Kidney tubule cell (primary cell): ENCODE results near the gene SYCE1.
"Not testable (repeated sequence)": the region's sequence is repeated elsewhere in the genome, so short reads cannot be mapped to it uniquely, and the experiment has no call there.

Experiments used
- DNase-seq: peaks from one replicate; pipeline ENCODE4 v3.0.0-alpha.2; 2018; ENCODE audit warnings: low spot score

The SYCE1 gene

DNA sequence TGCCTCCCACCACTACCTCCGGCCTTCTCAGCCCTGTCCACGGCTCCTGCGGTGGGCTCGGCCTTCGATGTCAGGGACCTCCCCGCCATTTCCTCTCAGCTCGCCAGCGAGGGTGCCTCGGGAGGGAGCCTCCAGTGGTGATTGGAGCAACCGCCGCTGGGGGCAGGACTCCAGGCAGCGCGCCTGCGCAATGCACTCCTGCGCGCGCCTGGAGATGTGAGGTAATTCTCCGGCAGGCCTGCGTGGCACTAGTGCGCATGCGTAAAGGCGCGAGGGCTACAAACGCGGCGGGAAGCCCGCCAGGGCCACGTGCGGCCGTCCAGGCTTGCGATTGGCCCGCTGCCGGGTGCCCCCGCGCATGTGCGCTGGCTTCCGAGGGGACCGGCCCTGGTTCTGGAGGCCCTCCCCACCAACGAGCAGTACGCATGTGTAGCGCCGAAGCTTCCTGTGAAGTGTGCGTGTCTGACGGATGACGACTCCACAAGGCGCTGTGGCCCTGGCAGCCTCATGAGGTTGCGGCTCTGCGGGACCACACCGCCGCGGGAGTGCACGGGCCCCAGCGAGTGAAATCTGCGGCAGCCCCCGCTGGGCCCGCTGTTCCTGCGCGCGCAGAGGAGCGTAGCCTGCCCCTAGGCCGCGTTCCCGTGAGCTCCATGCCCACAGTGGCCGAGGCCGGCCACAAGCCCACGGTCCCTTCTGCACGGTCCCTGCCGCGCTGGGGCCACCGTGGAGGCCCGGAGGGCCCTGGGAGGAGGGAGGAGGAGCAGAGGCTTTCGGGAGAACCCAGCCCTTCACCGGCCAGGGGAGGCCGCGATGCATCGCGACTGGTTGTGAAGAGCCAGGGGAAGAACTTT lies at the start of gene SYCE1:
SYCE1 (minus strand) TSS at position 143 of the 854 bp plus-strand sequence; CDS start at position 89, 54 bp downstream.
- DNase-seq = no peak

DNA sequence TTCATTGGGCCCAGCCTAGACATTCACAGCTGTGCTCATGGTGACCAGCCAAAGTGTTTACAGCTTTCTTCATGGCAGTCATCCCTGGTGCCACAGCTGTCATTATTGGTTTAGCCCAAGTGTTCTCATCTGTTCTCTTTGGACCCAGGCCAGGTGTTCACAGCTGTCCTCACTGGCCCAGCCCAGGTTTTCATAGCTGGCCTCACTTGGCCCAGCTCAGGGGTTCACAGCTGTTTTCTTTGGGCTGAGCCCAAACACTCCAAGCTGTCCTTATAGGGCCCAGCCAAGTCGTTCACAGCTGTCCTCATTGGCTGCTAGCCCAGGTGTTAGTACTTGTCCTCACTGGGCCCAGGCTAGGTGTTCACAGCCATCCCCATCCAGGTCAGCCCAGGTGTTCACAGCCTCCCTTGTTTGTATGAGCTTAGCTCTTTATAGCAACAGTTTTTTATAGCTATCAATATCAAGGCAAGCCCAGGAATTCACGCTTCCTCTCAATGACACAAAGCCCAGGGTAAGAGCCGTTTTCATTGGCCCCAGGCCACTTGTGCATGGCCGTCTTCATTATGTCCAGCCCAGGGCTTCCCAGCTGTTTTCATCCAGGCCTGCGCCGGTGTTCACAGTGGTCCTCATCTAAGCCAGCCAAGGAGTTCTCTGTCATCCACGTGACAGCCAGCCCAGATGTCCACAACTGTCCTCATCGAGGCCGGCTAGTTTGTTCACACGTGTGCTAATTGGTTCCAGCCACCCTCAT lies 49.6 kb upstream of the SYCE1 start:
- DNase-seq = no peak

DNA sequence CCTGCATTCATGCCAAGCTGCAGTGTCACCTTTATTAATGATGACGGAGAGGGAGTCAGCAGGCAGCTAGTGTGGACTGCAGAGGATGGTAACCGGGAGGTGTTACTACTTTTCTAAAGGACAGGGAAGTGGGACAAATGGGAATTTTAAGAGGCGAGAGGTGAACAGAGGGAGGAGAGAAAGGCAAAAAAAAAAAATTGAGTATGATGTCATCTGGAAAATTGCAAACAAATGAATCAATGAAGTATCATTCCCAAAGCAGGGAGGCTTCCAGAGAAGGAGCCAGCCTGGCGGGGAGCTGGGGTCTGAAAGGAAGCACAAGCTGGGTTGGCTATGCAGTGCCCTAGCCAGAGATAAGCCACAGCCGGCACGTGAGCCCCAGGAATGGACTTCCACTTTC lies 48.3 kb upstream of the SYCE1 start:
- DNase-seq = no peak

DNA sequence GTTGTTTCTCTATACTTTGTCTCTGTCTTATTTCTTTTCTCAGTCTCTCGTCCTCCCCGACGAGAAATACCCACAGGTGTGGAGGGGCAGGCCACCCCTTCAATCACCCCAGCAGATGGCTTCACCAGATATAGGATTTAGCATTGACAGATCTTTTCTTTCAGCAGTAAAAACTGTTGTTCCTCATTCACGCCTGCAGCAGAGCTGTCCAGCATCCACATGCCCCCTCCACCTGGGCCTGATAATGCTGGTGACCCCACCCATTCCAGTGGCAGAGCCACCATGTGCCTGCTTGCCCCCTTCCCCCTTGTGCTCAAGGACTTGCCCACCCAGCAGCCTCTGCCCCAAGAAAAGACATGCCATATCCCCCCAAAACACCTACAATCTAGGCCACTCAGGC lies 45.7 kb upstream of the SYCE1 start:
- DNase-seq = no peak

- DNase-seq = peak; percentile 7
Measured at GRCh38 chr10:133608855-133609254, 43.5 kb upstream of the SYCE1 start.

- DNase-seq = not testable (repeated sequence)
Measured at GRCh38 chr10:133603434-133603833, 38.1 kb upstream of the SYCE1 start.

DNA sequence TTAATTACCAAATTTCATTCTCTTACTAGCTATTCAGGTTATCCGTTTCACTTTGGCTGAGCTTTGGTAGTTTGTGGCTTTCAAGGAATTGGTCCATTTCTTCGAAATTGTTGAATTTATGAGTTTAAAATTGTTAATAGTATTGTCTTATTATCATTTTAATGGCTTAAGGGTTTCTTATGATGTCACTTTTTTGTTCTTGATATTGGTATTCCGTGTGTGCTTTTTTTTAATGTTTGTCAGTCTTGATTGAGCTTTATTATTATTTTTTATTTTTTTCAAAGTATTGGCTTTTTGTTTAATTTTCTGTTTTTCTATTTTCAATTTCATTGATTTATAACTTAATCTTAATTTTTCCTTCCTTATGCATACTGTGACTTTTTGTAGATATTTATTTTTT lies 35.3 kb upstream of the SYCE1 start:
- DNase-seq = no peak

DNA sequence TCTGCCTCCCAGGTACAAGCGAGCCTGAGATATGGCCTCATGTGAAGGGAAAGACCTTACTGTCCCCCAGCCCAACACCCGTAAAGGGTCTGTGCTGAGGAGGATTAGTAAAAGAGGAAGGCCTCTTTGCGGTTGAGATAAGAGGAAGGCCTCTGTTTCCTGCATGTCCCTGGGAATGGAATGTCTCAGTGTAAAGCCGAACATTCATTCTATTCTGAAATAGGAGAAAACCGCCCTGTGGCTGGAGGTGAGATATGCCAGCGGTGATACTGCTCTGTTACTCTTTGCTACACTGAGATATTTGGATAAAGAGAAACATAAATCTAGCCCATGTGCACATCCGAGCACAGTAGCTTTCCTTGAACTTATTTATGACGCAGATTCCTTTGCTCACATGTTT lies 34.5 kb upstream of the SYCE1 start:
- not testable (repeated sequence) for DNase-seq

DNA sequence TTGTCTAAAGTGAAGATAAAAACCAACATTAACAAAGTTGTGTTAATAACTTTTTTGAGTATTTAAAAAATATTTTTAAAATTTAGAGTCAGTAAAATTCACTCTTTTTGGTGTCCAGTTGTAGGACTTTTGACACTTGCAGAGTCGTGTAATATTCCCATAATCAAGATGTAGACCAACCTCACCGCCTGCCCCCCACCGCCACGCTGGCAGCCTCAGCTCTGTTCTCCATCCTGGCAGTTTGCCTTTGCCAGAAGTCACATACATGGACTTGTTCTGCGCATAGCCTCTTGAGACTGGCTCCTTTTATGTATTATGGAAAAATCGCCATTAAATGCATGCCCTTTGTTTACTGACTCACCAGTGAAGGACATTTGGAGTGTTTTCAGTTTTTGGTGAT lies 27.3 kb upstream of the SYCE1 start:
- DNase-seq = no peak

DNA sequence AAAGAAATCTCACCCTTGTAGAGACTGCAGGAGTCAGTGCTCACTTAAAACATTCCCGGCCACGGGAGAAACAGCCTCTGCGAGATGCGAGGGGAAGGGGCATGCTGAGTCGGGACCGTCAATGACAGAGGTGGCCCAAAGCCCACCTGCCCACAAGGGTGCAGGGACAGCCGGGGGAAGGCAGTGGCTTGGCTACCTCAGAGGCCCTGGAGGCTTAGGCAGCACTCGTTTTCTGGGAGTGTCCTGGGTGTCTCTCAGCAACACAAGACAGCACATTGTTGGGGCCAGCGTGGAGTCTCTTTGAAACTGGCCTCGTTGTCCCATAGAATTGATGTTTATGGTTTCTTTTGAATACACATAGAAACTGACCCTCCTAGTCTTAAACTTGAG lies 25.6 kb upstream of the SYCE1 start:
- DNase-seq = no peak

- DNase-seq = no peak
Measured at GRCh38 chr10:133590226-133590969, 25.0 kb upstream of the SYCE1 start.

DNA sequence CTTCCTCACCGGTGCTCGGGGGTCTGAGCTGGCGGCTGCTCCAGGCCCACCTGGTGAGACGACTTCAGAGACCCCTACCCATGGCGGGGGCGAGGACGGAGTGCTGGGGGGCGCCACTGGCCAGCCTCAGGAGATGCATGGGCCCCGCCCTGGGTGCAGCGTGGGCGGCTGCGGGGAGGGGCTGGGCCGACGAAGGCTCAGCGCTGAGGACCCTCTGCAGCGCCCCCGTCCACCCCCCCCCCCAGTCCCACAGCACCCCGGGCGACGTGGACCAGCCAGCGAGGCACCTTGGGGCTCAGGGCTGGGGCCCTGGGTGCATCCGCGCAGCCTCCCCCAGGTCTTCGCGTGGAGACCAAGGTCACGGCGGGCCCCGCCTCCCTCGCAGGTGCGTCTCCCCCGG lies 11.7 kb upstream of the SYCE1 start:
- DNase-seq = not testable (repeated sequence)

- DNase-seq = not testable (repeated sequence)
Measured at GRCh38 chr10:133573460-133573859, 8.1 kb upstream of the SYCE1 start.

DNA sequence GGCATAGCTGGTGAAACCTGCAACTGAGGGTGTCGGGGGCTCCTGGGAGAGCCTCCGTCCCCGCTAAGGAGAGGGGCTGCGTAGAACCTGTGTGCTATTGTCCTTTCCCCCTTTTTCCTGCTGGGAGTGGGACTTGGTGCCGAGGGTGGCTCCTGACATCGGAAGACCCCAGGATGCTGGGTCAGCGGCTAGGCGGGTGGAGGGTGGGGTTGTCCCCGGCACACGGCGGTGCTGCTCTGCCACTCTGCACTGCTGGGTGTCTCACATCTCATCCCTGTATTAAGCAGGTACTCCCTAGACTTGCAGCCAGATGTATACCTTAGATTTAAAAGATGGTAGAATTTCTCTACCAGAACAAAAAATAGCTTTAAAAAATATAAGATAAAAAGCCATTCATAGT lies 6.7 kb upstream of the SYCE1 start:
- not testable (repeated sequence) for DNase-seq

DNA sequence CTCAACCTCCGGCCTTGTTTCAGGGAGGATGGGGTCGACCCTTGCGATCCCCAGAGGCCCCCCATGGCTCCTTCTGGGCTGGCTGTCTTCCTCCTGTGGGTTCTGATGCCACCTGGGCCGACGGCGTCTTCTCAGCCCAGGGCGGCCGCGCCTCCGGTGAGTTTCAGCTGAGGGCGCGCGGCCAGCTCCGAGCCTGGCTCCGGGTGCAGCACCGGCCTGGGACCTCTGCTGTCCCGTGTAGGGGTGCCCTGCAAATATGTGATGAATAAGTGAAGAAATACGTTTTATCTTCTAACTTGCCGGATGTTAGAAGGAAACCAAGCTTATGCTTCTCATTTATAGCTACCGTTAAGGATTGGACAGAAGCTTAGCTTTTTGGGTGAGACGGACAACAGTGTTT lies 4.4 kb upstream of the SYCE1 start:
- not testable (repeated sequence) for DNase-seq

DNA sequence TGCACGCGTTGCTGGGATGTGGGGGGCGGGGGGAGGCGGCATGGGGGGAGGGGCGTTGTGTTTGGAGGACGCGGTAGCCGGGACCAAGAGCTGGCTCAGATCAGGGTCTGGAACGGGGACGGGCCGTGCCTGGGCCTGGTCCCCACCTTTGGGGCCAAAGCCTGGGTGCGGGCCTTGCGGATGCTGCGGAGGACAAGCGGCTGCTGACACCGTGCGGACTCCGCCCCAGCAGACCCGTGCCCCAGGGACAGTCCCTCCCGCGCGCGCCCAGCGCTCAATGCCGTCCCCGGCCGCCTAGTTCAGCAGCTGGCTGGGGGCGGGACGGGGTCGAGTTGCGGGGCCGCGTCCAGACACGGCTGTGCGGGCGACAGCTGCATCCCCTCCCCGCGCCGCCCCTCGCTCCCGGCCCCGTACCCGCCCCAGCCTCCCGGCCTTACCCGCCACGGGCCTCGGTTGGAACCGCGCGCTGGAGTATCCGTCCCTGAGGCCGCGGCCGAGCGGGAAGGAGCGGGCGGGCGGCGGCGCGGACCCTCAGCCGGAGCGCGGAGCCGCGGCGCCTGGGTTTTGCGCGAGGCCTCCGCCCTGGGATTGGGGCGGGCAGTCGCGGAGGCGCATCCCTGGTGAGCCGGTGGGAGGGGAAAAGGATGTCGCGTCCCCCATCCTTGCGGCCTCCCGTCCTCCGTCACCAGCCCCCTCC lies 3.6 kb upstream of the SYCE1 start:
- not testable (repeated sequence) for DNase-seq

- DNase-seq = no peak
Measured at GRCh38 chr10:133568287-133568614, 2.9 kb upstream of the SYCE1 start.

GRCh38 chr10:133567609-133568286 lies 2.4 kb upstream of the SYCE1 start:
- no peak for DNase-seq

DNA sequence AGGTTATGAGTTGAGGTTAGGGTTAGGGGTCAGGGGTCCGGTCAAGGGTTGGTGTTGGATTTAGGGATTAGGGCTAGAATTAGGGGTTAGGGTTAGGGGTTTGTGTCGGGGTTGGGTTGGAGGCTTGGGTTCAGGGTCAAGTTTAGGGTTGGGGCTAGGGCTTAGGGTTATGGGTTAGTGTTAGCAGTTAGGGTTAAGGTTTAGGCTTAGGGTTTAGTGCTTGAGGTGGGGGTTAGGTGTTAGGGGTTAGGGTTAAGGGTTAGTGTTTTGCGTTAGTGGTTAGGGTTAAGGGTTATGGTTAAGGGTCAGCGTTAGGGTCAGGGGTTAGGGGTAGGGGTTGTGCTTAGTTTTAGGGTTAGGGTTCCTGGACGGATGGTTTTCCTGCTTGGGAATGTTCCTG lies 1.7 kb upstream of the SYCE1 start:
- no peak for DNase-seq

GRCh38 chr10:133564816-133565215 lies 567 bp downstream of the SYCE1 start:
- DNase-seq = no peak

DNA sequence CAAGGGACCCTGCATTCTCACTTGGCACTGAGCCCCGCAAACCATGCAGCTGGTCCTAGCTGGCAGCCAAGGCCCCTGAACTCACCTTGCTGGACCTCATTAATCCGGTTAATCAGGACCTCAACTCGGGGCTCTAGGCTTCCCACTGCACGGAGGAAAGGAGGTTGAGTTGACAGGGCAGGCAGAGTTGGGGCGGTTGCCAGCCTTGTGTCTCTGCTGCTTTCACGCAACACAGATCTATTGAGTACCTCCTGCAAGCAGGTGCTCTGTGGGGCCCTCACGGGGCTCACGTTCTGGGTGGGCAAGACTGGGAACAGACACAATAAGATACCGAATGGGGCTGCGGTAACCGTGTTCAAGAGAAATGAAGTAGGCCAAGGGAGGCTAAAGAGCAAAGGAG lies 6.2 kb downstream of the SYCE1 start:
- no peak for DNase-seq

GRCh38 chr10:133557381-133557780 lies 8.0 kb downstream of the SYCE1 start:
- no peak for DNase-seq
